Effector CD4-positive, alpha-beta T cell (primary cell): ENCODE measurements around the gene MRPL54.
"Not testable (repeated sequence)": the region's sequence is repeated elsewhere in the genome, so short reads cannot be mapped to it uniquely, and the experiment has no call there.

Experiments used
- DNase-seq: peaks from one replicate; pipeline ENCODE4 v3.0.0-alpha.2; 2020

MRPL54 gene

GRCh38 chr19:3743486-3743885 lies 19.0 kb upstream of the MRPL54 start:
- DNase-seq, result no peak

- DNase-seq, result no peak
Measured at GRCh38 chr19:3745363-3746045, 17.0 kb upstream of the MRPL54 start.

- no peak for DNase-seq
Measured at GRCh38 chr19:3746371-3747056, 16.0 kb upstream of the MRPL54 start.

GRCh38 chr19:3748965-3749364 lies 13.5 kb upstream of the MRPL54 start:
- DNase-seq, result no peak

- no peak for DNase-seq
Measured at GRCh38 chr19:3750211-3750610, 12.3 kb upstream of the MRPL54 start.

- DNase-seq, result no peak
Measured at GRCh38 chr19:3751236-3751635, 11.2 kb upstream of the MRPL54 start.

GRCh38 chr19:3752492-3752891 lies 10.0 kb upstream of the MRPL54 start:
- DNase-seq, result no peak

GRCh38 chr19:3753631-3754410 lies 8.7 kb upstream of the MRPL54 start:
- DNase-seq, result no peak

- not testable (repeated sequence) for DNase-seq
Measured at GRCh38 chr19:3757705-3758104, 4.8 kb upstream of the MRPL54 start.

GRCh38 chr19:3758297-3758696 lies 4.2 kb upstream of the MRPL54 start:
- not testable (repeated sequence) for DNase-seq

- no peak for DNase-seq
Measured at GRCh38 chr19:3759482-3760254, 2.8 kb upstream of the MRPL54 start.

- DNase-seq, result no peak
Measured at GRCh38 chr19:3760871-3761361, 1.6 kb upstream of the MRPL54 start.

- DNase-seq, result peak; percentile 92
Measured at GRCh38 chr19:3761382-3762129, 926 bp upstream of the MRPL54 start, which contains the start of gene APBA3. TSS of gene APBA3 (minus strand) at chr19:3761692. CDS start at chr19:3760264, 1,428 bp downstream.

GRCh38 chr19:3762130-3762473 lies 380 bp upstream of the MRPL54 start:
- no peak for DNase-seq

- DNase-seq, result no peak
Measured at GRCh38 chr19:3765121-3765520, 2.6 kb downstream of the MRPL54 start.

GRCh38 chr19:3765757-3766156 lies 3.3 kb downstream of the MRPL54 start:
- not testable (repeated sequence) for DNase-seq

- DNase-seq, result no peak
Measured at GRCh38 chr19:3766520-3766919, 4.0 kb downstream of the MRPL54 start.

GRCh38 chr19:3767050-3767449 lies 4.6 kb downstream of the MRPL54 start:
- no peak for DNase-seq

- DNase-seq, result no peak
Measured at GRCh38 chr19:3768015-3768747, 5.7 kb downstream of the MRPL54 start.

- no peak for DNase-seq
Measured at GRCh38 chr19:3768748-3769099, 6.2 kb downstream of the MRPL54 start.

- DNase-seq, result no peak
Measured at GRCh38 chr19:3769494-3769893, 7.0 kb downstream of the MRPL54 start.
